Transverse colon (tissue), 4 donors: ENCODE data around the gene PARD6A. TPM values are rescaled to one million over a fixed set of nuclear protein-coding genes. Genes with fewer than 3 reads are reported as not detected.

Experiments used
- DNase-seq: peaks from one replicate; pipeline ENCODE4 v3.0.0-alpha.2; 2019
- H3K27ac ChIP-seq, 4 donors: fragments of 200-600 bp; sonication (generic); 2 replicates each; pipeline ENCODE4 v1.5.1; 2016 to 2018; ENCODE audit warnings: inconsistent platforms in 4 of 4
- H3K27me3 ChIP-seq: fragments of 200-600 bp; sonication (generic); 2 replicates; pipeline ENCODE4 v1.5.1; 2017; ENCODE audit warnings: inconsistent platforms
- H3K36me3 ChIP-seq, 4 donors: fragments of 200-600 bp; sonication (generic); 2 replicates each; pipeline ENCODE4 v1.5.1; 2017 to 2019; ENCODE audit warnings: inconsistent platforms in 4 of 4
- H3K4me1 ChIP-seq, 4 donors: fragments of 200-600 bp; sonication (generic); 2 replicates each; pipeline ENCODE4 v1.5.1; 2017 to 2020; ENCODE audit warnings: inconsistent platforms in 4 of 4
- H3K4me3 ChIP-seq, 4 donors: fragments of 200-600 bp; sonication (generic); 1 replicate in 1 of 4; 2 replicates in 3 of 4; pipeline versions ENCODE4 v1.5.1 to v1.6.1; 2017 to 2019; ENCODE audit warnings: inconsistent platforms in 4 of 4
- H3K9me3 ChIP-seq, 2 donors: fragments of 200-600 bp; sonication (generic); 2 replicates each; pipeline ENCODE4 v1.5.1; 2017 to 2019; ENCODE audit warnings: inconsistent platforms in 2 of 2
- EP300 ChIP-seq: sonication (generic); formaldehyde crosslinking; IDR thresholded peaks from one replicate; pipeline ENCODE4 v1.6.1; 2017; ENCODE audit warnings: antibody characterized with exemption, low read depth
- POLR2A ChIP-seq: fragments of 450-650 bp; IDR thresholded peaks from one replicate; pipeline ENCODE4 v1.6.1; 2016; ENCODE audit warnings: antibody characterized with exemption, mild to moderate bottlenecking, moderate library complexity
- POLR2AphosphoS5 ChIP-seq, 3 donors: sonication (generic); formaldehyde crosslinking; IDR thresholded peaks; one replicate each; pipeline ENCODE4 v1.6.1; 2016; ENCODE audit warnings: antibody characterized with exemption in 3 of 3
- WGBS, 2 donors: methylation state at CpG; one replicate each; pipeline ENCODE4 v1.1.5; 2018; ENCODE audit warnings: low coverage in 1 of 2; 5-methylcytosine and 5-hydroxymethylcytosine counted together
- in situ Hi-C, 4 donors: fragments of 200-750 bp; cut with MboI; loops; one replicate each; pipeline versions ENCODE4 v1.15.0 to v1.15.1; 2017; ENCODE audit warnings: low sequenced_read_pairs in 3 of 4, low pct_ligation_motif_present in 1 of 4, low pct_unique_long_range_greater_than_20kb in 1 of 4
- intact Hi-C: fragments of 100-400 bp; cut with DNase I; formaldehyde crosslinking; loops from one replicate; pipeline ENCODE4 v1.15.1; 2023; ENCODE audit warnings: low total_unique reads
- total RNA-seq, 4 donors: library from RNA; depleted of rRNA; stranded (reverse); fragments of >200 nt; gene quantifications; one replicate each; pipeline ENCODE4 v1.1.0, GENCODE V29; 2016
- TF ChIP-seq, protein P1 (sequence below), 5 experiments: fragments of 200-600 bp in 3 of 5; fragments of 450-650 bp in 2 of 5; sonication (generic) in 3 of 5; IDR thresholded peaks; 1 replicate in 2 of 5; 2 replicates in 3 of 5; pipeline ENCODE4 v1.5.1; 2016 to 2017; ENCODE audit warnings: antibody characterized with exemption in 5 of 5, inconsistent platforms in 3 of 5, mild to moderate bottlenecking in 2 of 5, moderate library complexity in 1 of 5

The PARD6A gene
- total RNA-seq, 4 donors from 2014 or later = 6.3 to 36.7 (median 9.4) TPM

DNA sequence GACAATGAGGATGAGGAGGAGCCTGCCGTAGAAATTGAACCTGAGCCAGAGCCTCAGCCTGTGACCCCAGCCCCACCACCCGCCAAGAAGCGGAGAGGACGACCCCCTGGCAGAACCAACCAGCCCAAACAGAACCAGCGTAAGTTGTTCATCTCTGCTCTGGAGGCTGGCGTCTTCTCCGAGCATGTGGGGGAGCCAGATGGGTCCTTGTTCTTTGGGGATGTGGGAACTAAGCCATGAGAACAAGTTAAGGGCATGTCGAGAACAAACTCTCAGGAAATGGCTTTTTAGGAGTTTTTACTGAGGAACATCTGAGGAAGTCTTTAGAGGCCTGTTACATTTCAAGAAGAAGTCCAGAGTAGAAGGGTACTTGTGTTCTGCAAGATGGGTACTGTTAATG is 24.0 kb upstream of the PARD6A start:
- peaks cover 0 to 54% (median 21%) of the 10 kb centered on the region in 4 donors for H3K36me3 ChIP-seq
- in situ Hi-C loops = loop anchor here in 1 of 4 donors (10.0 kb wide), 1 partner anchor 62 kb away; no protein-coding TSS in a partner anchor

DNA sequence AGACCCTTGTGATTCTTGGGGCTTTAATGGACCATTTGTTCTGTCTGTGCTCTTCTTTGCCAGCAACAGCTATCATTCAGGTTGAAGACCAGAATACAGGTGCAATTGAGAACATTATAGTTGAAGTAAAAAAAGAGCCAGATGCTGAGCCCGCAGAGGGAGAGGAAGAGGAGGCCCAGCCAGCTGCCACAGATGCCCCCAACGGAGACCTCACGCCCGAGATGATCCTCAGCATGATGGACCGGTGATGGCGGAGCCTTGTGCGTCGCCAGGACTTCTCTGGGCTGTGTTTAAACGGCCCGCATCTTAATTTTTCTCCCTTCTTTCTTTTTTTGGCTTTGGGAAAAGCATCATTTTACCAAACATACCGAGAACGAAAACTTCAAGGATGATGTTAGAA is 23.1 kb upstream of the PARD6A start:
- no peak for TF ChIP-seq EP300
- TF ChIP-seq POLR2A = no peak
- TF ChIP-seq, protein P1, sequence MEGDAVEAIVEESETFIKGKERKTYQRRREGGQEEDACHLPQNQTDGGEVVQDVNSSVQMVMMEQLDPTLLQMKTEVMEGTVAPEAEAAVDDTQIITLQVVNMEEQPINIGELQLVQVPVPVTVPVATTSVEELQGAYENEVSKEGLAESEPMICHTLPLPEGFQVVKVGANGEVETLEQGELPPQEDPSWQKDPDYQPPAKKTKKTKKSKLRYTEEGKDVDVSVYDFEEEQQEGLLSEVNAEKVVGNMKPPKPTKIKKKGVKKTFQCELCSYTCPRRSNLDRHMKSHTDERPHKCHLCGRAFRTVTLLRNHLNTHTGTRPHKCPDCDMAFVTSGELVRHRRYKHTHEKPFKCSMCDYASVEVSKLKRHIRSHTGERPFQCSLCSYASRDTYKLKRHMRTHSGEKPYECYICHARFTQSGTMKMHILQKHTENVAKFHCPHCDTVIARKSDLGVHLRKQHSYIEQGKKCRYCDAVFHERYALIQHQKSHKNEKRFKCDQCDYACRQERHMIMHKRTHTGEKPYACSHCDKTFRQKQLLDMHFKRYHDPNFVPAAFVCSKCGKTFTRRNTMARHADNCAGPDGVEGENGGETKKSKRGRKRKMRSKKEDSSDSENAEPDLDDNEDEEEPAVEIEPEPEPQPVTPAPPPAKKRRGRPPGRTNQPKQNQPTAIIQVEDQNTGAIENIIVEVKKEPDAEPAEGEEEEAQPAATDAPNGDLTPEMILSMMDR (IDR thresholded peaks at IDR 0.05) = no peak
- TF ChIP-seq POLR2AphosphoS5 (IDR thresholded peaks at IDR 0.05) = no peak
- WGBS, 2 donors = 89 to 93% methylated on average over 12 of the region's 12 CpGs
- H3K36me3 ChIP-seq = peaks cover 0 to 47% (median 19%) of the 10 kb centered on the region in 4 donors
- no peaks in the 10 kb centered on the region for H3K27me3 ChIP-seq
- no peaks in the 10 kb centered on the region for H3K9me3 ChIP-seq
- no peak for DNase-seq
- H3K4me1 ChIP-seq = peaks cover 0 to 8% (median 0%) of the 10 kb centered on the region in 4 donors
- H3K27ac ChIP-seq = no peak overlapping the region
- H3K4me3 ChIP-seq = no peak overlapping the region
- intact Hi-C loops = no loop called here
- in situ Hi-C loops = loop anchor here in 1 of 4 donors (10.0 kb wide), 1 partner anchor 63 kb away; no protein-coding TSS in a partner anchor

More for the DNA sequence above, 24.0 kb upstream of the PARD6A start:
- no peaks in the 10 kb centered on the region for H3K27me3 ChIP-seq
- intact Hi-C loops = no loop called here
- H3K27ac ChIP-seq = no peak overlapping the region
- H3K4me1 ChIP-seq = no peaks in the 10 kb centered on the region
- no peak for TF ChIP-seq POLR2AphosphoS5 (IDR thresholded peaks at IDR 0.05)
- no peak for TF ChIP-seq POLR2A
- TF ChIP-seq, protein P1 (IDR thresholded peaks at IDR 0.05) = no peak
- TF ChIP-seq EP300 = no peak
- DNase-seq = no peak
- 91% methylated on average over 8 of the region's 8 CpGs; no CpG with 5 or more reads in 1 of the 2 donors for WGBS, 2 donors
- no peaks in the 10 kb centered on the region for H3K9me3 ChIP-seq
- H3K4me3 ChIP-seq = no peak overlapping the region

DNA sequence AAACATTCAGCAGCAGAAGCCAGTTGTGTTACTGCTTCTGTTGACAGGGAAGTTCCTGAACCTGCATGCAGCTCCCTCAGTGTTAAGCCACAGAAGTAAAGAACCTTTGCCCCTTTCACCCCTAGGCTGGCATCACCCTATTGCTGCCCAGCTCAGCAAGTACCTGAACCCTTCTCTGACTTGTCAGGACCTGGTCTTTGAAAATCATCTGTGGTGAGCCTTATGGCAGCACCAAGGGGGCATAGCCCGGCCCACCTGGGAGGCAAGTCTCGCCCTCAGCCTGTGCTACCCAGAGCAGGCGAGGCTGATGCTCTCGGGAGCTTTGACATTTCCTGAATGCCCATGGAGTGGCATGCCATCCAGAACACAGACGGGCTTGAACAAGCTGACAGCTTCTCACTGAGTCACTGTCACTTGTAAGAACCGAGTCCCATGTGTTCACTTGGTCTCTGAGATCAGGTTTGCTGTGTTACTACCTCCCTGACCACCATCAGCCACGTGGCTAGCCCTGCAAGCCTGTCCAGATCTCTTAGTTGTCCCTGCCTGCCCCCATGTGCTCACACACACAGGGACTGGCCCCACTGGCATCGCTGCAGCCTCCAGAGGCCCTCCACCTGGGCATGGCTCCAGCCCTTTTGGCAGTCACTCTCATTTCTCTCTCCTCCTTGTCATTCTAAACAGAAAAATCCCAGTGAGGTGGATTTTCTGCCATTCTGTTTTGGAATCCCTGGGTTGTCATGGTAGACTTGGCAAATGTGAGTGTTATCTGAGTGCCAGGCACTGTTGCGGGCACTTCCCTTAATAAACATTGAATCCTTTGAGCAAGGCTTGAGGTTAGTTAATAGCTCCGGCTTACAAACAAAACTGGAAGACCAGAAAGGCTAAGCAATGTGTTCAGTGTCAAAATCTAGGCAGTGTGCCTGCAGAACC is 18.7 kb upstream of the PARD6A start:
- in situ Hi-C loops (loop anchor here in 1 of 4 donors (10.0 kb wide), 1 partner anchor 87 kb away; no protein-coding TSS in a partner anchor), intact Hi-C loops (loop anchor here (5.0 kb wide), 1 partner anchor 95 kb away; no protein-coding TSS in a partner anchor)
- H3K27me3 ChIP-seq = peaks cover 34% of the 10 kb centered on the region
- no peak for DNase-seq
- no peak overlapping the region for H3K4me3 ChIP-seq
- peak overlapping the region in 1 of 4 donors; percentile 23 for H3K27ac ChIP-seq
- TF ChIP-seq, protein P1 (IDR thresholded peaks at IDR 0.05) = no peak
- TF ChIP-seq POLR2AphosphoS5 (IDR thresholded peaks at IDR 0.05) = peak in 2 of 3 donors; percentile 30 to 36
- no peaks in the 10 kb centered on the region for H3K9me3 ChIP-seq
- H3K36me3 ChIP-seq = peaks cover 0 to 20% (median 9%) of the 10 kb centered on the region in 4 donors
- peaks cover 0 to 18% (median 8%) of the 10 kb centered on the region in 4 donors for H3K4me1 ChIP-seq
- WGBS, 2 donors = 38 to 51% methylated on average over 1 to 5 of the region's 10 CpGs

GRCh38 chr16:67644038-67644437 is 16.7 kb upstream of the PARD6A start:
- Histone ChIP-seq H3K4me3 (no peak overlapping the region), H3K4me1 (peaks cover 0 to 22% (median 8%) of the 10 kb centered on the region in 4 donors), H3K27ac (no peak overlapping the region), H3K9me3 (no peaks in the 10 kb centered on the region), H3K27me3 (peaks cover 54% of the 10 kb centered on the region), H3K36me3 (peaks cover 0 to 5% (median under 1%) of the 10 kb centered on the region in 4 donors)
- intact Hi-C loops (loop anchor here (5.0 kb wide), 1 partner anchor 97 kb away; no protein-coding TSS in a partner anchor), in situ Hi-C loops (loop anchor here in 1 of 4 donors (10.0 kb wide), 1 partner anchor 89 kb away; no protein-coding TSS in a partner anchor)
- 89% methylated on average over 9 of the region's 9 CpGs; no CpG with 5 or more reads in 1 of the 2 donors for WGBS, 2 donors
- DNase-seq = no peak
- TF ChIP-seq POLR2A (no peak), POLR2AphosphoS5 (IDR thresholded peaks at IDR 0.05) (no peak)
- TF ChIP-seq, protein P1 (IDR thresholded peaks at IDR 0.05) = no peak
